Liver (tissue), 9 donors: ENCODE data around the gene IL22RA1. TPM values are rescaled to one million over a fixed set of nuclear protein-coding genes. Genes with fewer than 3 reads are reported as not detected.

Experiments used
- DNase-seq: peaks from one replicate; pipeline ENCODE4 v3.0.0-alpha.2; 2017; ENCODE audit warnings: low spot score
- H3K27ac ChIP-seq, 2 donors: one replicate each; pipeline ENCODE4 v1.7.0; 2013; ENCODE audit warnings: inconsistent platforms in 2 of 2, low read length in 2 of 2, control low read depth in 1 of 2, low read depth in 1 of 2, mild to moderate bottlenecking in 1 of 2
- H3K27me3 ChIP-seq, 4 donors: one replicate each; pipeline versions ENCODE4 v1.6.1 to v1.7.0; 2013; ENCODE audit warnings: low read length in 3 of 4, inconsistent platforms in 1 of 4, mild to moderate bottlenecking in 1 of 4, moderate library complexity in 1 of 4; ENCODE audit not compliant: control insufficient read depth in 4 of 4, insufficient read depth in 4 of 4
- H3K36me3 ChIP-seq, 4 donors: one replicate each; pipeline versions ENCODE4 v1.6.1 to v1.7.0; 2013; ENCODE audit warnings: low read length in 3 of 4, mild to moderate bottlenecking in 3 of 4, low read depth in 1 of 4, moderate library complexity in 1 of 4; ENCODE audit not compliant: control insufficient read depth in 4 of 4, insufficient read depth in 3 of 4
- H3K4me1 ChIP-seq, 4 donors: one replicate each; pipeline versions ENCODE4 v1.6.1 to v1.7.0; 2013; ENCODE audit warnings: low read length in 3 of 4, mild to moderate bottlenecking in 3 of 4, moderate library complexity in 1 of 4; ENCODE audit not compliant: control insufficient read depth in 4 of 4, insufficient read depth in 4 of 4
- H3K4me3 ChIP-seq, 3 donors: one replicate each; pipeline versions ENCODE4 v1.6.1 to v1.7.0; 2013; ENCODE audit warnings: low read length in 3 of 3, control low read depth in 1 of 3, low read depth in 1 of 3, mild to moderate bottlenecking in 1 of 3
- H3K9ac ChIP-seq, 2 donors: one replicate each; pipeline ENCODE4 v1.7.0; 2013; ENCODE audit warnings: low read length in 2 of 2, mild to moderate bottlenecking in 2 of 2, moderate library complexity in 2 of 2, control low read depth in 1 of 2, low read depth in 1 of 2
- H3K9me3 ChIP-seq, 4 donors: one replicate each; pipeline versions ENCODE4 v1.6.1 to v1.7.0; 2013; ENCODE audit warnings: low read length in 3 of 4; ENCODE audit not compliant: control insufficient read depth in 4 of 4
- ATF3 ChIP-seq: IDR thresholded peaks from 2 replicates; pipeline ENCODE4 v1.6.1; 2016; ENCODE audit warnings: antibody characterized with exemption
- EGR1 ChIP-seq, 2 donors: IDR thresholded peaks; 2 replicates each; pipeline ENCODE4 v1.6.1; 2016 to 2018; ENCODE audit warnings: antibody characterized with exemption in 2 of 2, low read depth in 2 of 2
- FOXA1 ChIP-seq: IDR thresholded peaks from 2 replicates; pipeline ENCODE4 v1.6.1; 2016; ENCODE audit warnings: antibody characterized with exemption
- FOXA2 ChIP-seq: IDR thresholded peaks from 2 replicates; pipeline ENCODE4 v1.6.1; 2016; ENCODE audit warnings: antibody characterized with exemption
- GABPA ChIP-seq, 2 donors: IDR thresholded peaks in 1 of 2; conservative IDR thresholded peaks in 1 of 2; 2 replicates each; pipeline ENCODE4 v1.6.1; 2016; ENCODE audit warnings: antibody characterized with exemption in 2 of 2, mild to moderate bottlenecking in 1 of 2, moderate library complexity in 1 of 2
- HNF4A ChIP-seq, 2 donors: conservative IDR thresholded peaks; 2 replicates each; pipeline ENCODE4 v1.6.1; 2016; ENCODE audit warnings: antibody characterized with exemption in 2 of 2, mild to moderate bottlenecking in 2 of 2
- HNF4G ChIP-seq: IDR thresholded peaks from 2 replicates; pipeline ENCODE4 v1.6.1; 2016; ENCODE audit warnings: antibody characterized with exemption
- RAD21 ChIP-seq, 2 donors: IDR thresholded peaks; 2 replicates each; pipeline ENCODE4 v1.6.1; 2016; ENCODE audit warnings: antibody characterized with exemption in 2 of 2, mild to moderate bottlenecking in 2 of 2
- SP1 ChIP-seq: IDR thresholded peaks from 2 replicates; pipeline ENCODE4 v1.6.1; 2018; ENCODE audit warnings: antibody characterized with exemption, mild to moderate bottlenecking
- TAF1 ChIP-seq: conservative IDR thresholded peaks from 2 replicates; pipeline ENCODE4 v1.6.1; 2016; ENCODE audit warnings: antibody characterized with exemption, mild to moderate bottlenecking
- WGBS: extraction: QIAGEN DNeasy Blood & Tissue Kit; methylation state at CpG from one replicate; pipeline ENCODE4 v1.1.7; 2013; 5-methylcytosine and 5-hydroxymethylcytosine counted together
- polyA plus RNA-seq, 2 donors: library from polyadenylated mRNA; stranded (reverse) in 1 of 2; unstranded in 1 of 2; fragments of 200-250 nt in 1 of 2; fragments of >200 nt in 1 of 2; fragmentation: Nextera tagmentation in 1 of 2; extraction: Ambion mirVana in 1 of 2; gene quantifications; one replicate each; pipeline versions ENCODE4 v1.2.1 to v1.2.3, GENCODE V29; 2013 to 2015
- total RNA-seq, 2 donors: library from RNA; depleted of rRNA; stranded (reverse); fragments of >200 nt; gene quantifications; one replicate each; pipeline ENCODE4 v1.2.3, GENCODE V29; 2014
- TF ChIP-seq, protein P1 (sequence below): IDR thresholded peaks from 2 replicates; pipeline ENCODE4 v1.6.1; 2016; ENCODE audit warnings: antibody characterized with exemption, mild to moderate bottlenecking
- TF ChIP-seq, protein P2 (sequence below): IDR thresholded peaks from 2 replicates; pipeline ENCODE4 v1.6.1; 2016; ENCODE audit warnings: antibody characterized with exemption
- TF ChIP-seq, protein P3 (sequence below): fragments of 150-350 bp; IDR thresholded peaks from 2 replicates; pipeline ENCODE4 v1.5.1; 2017; ENCODE audit warnings: improper control_type of control experiment, low read depth, low read length; ENCODE audit not compliant: missing input control
- TF ChIP-seq, protein P4 (sequence below): IDR thresholded peaks from 2 replicates; pipeline ENCODE4 v1.6.1; 2016; ENCODE audit warnings: antibody characterized with exemption
- donor health status: healthy.
- donor health status: healthy.
- donor health status: healthy.
- donor health status: healthy.
- donor health status: healthy.

The IL22RA1 gene
- total and polyA plus RNA-seq, 4 donors = 2.1 to 4.5 (median 3.4) TPM

- no peak overlapping the region for H3K27ac ChIP-seq
- H3K27me3 ChIP-seq = no peaks in the 10 kb centered on the region
- H3K36me3 ChIP-seq = peaks cover 3 to 49% (median 17%) of the 10 kb centered on the region in 4 donors
- DNase-seq = no peak
- H3K9me3 ChIP-seq = no peaks in the 10 kb centered on the region
- H3K4me3 ChIP-seq = no peak overlapping the region
- 88% methylated on average over 4 of the region's 4 CpGs for WGBS
- peaks cover 0 to 10% (median 8%) of the 10 kb centered on the region in 4 donors for H3K4me1 ChIP-seq
- H3K9ac ChIP-seq = no peak overlapping the region
- TF ChIP-seq ATF3 = no peak
- TF ChIP-seq GABPA (IDR thresholded peaks at IDR 0.05 in 1 of 2, conservative IDR thresholded peaks at IDR 0.05 in 1 of 2) = no peak
- TF ChIP-seq, protein P1, sequence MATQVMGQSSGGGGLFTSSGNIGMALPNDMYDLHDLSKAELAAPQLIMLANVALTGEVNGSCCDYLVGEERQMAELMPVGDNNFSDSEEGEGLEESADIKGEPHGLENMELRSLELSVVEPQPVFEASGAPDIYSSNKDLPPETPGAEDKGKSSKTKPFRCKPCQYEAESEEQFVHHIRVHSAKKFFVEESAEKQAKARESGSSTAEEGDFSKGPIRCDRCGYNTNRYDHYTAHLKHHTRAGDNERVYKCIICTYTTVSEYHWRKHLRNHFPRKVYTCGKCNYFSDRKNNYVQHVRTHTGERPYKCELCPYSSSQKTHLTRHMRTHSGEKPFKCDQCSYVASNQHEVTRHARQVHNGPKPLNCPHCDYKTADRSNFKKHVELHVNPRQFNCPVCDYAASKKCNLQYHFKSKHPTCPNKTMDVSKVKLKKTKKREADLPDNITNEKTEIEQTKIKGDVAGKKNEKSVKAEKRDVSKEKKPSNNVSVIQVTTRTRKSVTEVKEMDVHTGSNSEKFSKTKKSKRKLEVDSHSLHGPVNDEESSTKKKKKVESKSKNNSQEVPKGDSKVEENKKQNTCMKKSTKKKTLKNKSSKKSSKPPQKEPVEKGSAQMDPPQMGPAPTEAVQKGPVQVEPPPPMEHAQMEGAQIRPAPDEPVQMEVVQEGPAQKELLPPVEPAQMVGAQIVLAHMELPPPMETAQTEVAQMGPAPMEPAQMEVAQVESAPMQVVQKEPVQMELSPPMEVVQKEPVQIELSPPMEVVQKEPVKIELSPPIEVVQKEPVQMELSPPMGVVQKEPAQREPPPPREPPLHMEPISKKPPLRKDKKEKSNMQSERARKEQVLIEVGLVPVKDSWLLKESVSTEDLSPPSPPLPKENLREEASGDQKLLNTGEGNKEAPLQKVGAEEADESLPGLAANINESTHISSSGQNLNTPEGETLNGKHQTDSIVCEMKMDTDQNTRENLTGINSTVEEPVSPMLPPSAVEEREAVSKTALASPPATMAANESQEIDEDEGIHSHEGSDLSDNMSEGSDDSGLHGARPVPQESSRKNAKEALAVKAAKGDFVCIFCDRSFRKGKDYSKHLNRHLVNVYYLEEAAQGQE = no peak
- TF ChIP-seq, protein P2, sequence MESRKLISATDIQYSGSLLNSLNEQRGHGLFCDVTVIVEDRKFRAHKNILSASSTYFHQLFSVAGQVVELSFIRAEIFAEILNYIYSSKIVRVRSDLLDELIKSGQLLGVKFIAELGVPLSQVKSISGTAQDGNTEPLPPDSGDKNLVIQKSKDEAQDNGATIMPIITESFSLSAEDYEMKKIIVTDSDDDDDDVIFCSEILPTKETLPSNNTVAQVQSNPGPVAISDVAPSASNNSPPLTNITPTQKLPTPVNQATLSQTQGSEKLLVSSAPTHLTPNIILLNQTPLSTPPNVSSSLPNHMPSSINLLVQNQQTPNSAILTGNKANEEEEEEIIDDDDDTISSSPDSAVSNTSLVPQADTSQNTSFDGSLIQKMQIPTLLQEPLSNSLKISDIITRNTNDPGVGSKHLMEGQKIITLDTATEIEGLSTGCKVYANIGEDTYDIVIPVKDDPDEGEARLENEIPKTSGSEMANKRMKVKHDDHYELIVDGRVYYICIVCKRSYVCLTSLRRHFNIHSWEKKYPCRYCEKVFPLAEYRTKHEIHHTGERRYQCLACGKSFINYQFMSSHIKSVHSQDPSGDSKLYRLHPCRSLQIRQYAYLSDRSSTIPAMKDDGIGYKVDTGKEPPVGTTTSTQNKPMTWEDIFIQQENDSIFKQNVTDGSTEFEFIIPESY = no peak
- TF ChIP-seq HNF4G = no peak
- TF ChIP-seq, protein P3, sequence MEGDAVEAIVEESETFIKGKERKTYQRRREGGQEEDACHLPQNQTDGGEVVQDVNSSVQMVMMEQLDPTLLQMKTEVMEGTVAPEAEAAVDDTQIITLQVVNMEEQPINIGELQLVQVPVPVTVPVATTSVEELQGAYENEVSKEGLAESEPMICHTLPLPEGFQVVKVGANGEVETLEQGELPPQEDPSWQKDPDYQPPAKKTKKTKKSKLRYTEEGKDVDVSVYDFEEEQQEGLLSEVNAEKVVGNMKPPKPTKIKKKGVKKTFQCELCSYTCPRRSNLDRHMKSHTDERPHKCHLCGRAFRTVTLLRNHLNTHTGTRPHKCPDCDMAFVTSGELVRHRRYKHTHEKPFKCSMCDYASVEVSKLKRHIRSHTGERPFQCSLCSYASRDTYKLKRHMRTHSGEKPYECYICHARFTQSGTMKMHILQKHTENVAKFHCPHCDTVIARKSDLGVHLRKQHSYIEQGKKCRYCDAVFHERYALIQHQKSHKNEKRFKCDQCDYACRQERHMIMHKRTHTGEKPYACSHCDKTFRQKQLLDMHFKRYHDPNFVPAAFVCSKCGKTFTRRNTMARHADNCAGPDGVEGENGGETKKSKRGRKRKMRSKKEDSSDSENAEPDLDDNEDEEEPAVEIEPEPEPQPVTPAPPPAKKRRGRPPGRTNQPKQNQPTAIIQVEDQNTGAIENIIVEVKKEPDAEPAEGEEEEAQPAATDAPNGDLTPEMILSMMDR = no peak
- TF ChIP-seq EGR1 (IDR thresholded peaks at IDR 0.05; ENCODE audit: low read depth in 2 of 2) = no peak
- TF ChIP-seq FOXA2 = no peak
- TF ChIP-seq TAF1 = no peak
- no peak for TF ChIP-seq RAD21 (IDR thresholded peaks at IDR 0.05)
- TF ChIP-seq HNF4A (conservative IDR thresholded peaks at IDR 0.05) = no peak
- no peak for TF ChIP-seq SP1
Observed at GRCh38 chr1:24161270-24161669, 18.3 kb upstream of the IL22RA1 start.

DNA sequence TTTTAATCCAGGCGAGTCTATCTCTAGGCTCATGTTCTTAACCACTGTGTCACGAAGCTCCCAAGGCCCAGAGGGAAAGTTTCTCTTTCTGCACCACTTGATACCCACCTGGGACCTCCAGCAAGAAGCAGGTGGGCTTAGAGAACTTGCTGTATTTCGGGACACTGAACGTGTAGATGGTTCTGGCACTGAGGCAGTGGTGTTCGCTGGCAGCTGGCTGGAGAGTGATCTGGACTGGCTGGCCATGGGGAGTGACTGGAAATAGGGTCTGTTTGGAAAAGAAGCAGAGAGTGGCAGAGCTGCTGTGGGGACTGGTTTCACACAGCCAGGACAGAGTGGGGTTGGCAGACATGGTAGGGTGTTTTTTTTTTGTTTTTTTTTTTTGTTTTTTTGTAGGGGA lies 16.4 kb upstream of the IL22RA1 start:
- no peak overlapping the region for H3K27ac ChIP-seq
- no peak overlapping the region for H3K4me3 ChIP-seq
- no peak overlapping the region for H3K9ac ChIP-seq
- no peaks in the 10 kb centered on the region for H3K27me3 ChIP-seq
- 91% methylated on average over 5 of the region's 5 CpGs for WGBS
- H3K4me1 ChIP-seq = peaks cover 0 to 12% (median 4%) of the 10 kb centered on the region in 4 donors
- TF ChIP-seq, protein P4, sequence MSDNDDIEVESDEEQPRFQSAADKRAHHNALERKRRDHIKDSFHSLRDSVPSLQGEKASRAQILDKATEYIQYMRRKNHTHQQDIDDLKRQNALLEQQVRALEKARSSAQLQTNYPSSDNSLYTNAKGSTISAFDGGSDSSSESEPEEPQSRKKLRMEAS = no peak
- no peak for TF ChIP-seq FOXA2
- TF ChIP-seq SP1 = no peak
- TF ChIP-seq EGR1 (IDR thresholded peaks at IDR 0.05; ENCODE audit: low read depth in 2 of 2) = no peak
- no peak for TF ChIP-seq ATF3
- TF ChIP-seq, protein P3 = no peak
- TF ChIP-seq FOXA1 = no peak
- H3K9me3 ChIP-seq = no peaks in the 10 kb centered on the region
- no peak for DNase-seq
- peaks cover 3 to 45% (median 17%) of the 10 kb centered on the region in 4 donors for H3K36me3 ChIP-seq
